ENCODE results near the gene MEP1A. TPM values are rescaled to one million over a fixed set of nuclear protein-coding genes. Genes with fewer than 3 reads are reported as not detected.

The MEP1A gene
- total RNA-seq, 1 donor from 2014 or later: not detected

DNA sequence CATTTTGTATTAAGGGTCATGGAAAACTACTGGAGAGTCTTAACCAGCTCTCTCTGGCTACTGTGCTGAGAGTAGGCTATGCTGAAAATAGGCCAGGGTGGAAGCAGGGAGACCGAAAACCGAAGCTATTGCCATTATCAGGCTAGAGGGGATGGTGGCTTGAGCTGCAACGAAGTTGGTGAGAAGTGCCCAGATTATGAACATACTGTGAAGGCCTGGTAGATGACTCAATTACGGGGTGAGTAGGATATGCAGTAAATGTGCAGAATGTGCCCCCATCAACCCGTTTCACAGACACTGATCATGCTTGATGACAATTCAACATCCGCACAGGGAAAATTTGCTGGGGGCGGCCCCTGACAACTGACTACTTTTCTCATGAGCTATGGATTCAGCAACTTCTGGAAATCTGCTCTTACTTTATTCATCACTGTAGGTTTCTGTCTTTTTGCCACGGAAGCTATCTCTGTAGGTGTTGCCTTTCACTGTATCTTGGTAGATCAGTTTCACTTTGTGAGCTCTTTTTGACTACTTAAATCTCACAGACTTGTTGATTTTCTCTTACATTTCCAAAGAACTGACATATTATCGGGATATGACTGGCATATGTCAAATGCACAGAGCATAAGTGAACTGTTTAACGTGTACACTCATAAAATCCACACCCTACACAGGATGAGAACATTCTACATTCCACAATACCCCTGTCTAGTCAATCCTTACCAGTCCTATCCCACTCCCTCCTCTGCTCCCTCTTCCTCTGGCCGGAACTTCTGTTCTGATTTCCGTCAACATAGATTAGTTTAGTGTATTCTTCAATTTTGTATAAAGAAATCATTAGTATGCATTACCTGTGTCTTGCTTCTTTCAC is 15.5 kb upstream of the MEP1A start:
- Mint-ChIP-seq H3K27me3 (ENCODE audit: low read depth) (peaks cover 6% of the 10 kb centered on the region), H3K27ac (ENCODE audit: unreplicated experiment) (no peak overlapping the region), H3K9me3 (ENCODE audit: low read depth) (no peaks in the 10 kb centered on the region), H3K4me1 (ENCODE audit: low read depth) (no peaks in the 10 kb centered on the region), H3K4me3 (ENCODE audit: unreplicated experiment) (no peak overlapping the region), H3K36me3 (ENCODE audit: low read depth) (no peaks in the 10 kb centered on the region)
- no peak for DNase-seq (ENCODE audit: low spot score)
- no peak for TF ChIP-seq CTCF (IDR thresholded peaks at IDR 0.05)

DNA sequence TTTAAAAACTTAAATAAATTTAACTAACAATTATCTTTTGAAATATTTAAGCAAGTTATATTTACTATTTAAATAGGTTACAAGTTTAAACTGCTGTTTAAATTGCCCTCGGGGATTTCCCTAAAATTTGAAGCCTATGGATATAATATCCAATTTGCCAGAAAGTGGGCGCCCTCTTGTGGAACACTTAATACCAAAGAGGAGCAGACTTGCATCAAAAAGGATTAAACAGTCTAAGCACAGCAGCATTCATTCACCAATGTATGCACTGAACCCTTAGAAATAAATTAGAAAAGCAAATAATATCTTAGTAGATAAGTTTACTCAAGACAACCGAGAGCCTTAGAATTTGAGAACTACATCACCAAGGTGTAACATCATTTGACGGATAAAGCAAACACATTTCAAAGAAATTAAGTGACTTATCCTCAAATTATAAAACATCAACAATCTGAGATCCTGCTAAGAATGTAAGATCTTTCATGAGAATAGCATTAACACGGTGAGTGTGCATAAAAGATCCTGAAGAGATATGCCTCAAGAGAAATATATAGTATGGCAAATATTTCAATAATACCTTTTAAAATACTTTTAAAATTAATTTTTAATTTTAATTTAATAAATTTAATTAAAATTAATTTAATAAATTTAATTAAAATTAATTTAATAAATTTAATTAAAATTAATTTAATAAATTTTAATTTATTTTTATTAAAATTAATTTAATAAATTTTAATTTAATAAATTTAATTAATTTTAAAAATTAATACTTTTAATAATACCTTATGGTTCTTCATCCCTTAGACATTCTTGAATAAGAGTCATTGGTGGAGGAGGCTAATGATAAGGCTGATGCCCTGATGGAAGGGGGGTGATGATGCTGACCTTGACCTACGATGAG is 11.5 kb upstream of the MEP1A start:
- Mint-ChIP-seq H3K4me1 (ENCODE audit: low read depth) (no peaks in the 10 kb centered on the region), H3K27ac (ENCODE audit: unreplicated experiment) (no peak overlapping the region), H3K4me3 (ENCODE audit: unreplicated experiment) (no peak overlapping the region), H3K9me3 (ENCODE audit: low read depth) (peaks cover 2% of the 10 kb centered on the region), H3K36me3 (ENCODE audit: low read depth) (no peaks in the 10 kb centered on the region), H3K27me3 (ENCODE audit: low read depth) (peaks cover 10% of the 10 kb centered on the region)
- no peak for DNase-seq (ENCODE audit: low spot score)
- peak; percentile 92 for TF ChIP-seq CTCF (IDR thresholded peaks at IDR 0.05)

DNA sequence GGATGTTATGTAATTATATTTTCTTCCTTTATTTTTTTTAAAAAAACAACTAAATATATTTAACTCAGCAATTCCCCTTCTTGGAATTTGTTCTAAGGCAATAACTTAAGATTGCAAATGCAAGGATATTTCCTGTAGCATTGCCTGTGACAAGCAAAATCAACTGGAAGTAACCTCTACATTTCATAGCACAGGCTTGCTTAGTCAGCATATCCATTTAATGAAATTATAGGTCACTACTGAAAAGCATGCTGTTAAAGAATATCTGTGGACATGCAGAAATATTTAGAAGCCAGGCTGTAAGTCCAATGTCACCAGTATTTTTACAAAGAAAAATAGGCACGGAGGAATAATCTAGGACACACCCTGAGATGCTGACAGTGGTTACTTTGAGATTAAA is 8.7 kb upstream of the MEP1A start:
- peaks cover 2% of the 10 kb centered on the region for H3K9me3 Mint-ChIP-seq (ENCODE audit: low read depth)
- peaks cover 10% of the 10 kb centered on the region for H3K27me3 Mint-ChIP-seq (ENCODE audit: low read depth)
- H3K27ac Mint-ChIP-seq (ENCODE audit: unreplicated experiment): no peak overlapping the region
- H3K4me1 Mint-ChIP-seq (ENCODE audit: low read depth): no peaks in the 10 kb centered on the region
- TF ChIP-seq CTCF (IDR thresholded peaks at IDR 0.05): no peak
- no peak for DNase-seq (ENCODE audit: low spot score)
- H3K4me3 Mint-ChIP-seq (ENCODE audit: unreplicated experiment): no peak overlapping the region
- no peaks in the 10 kb centered on the region for H3K36me3 Mint-ChIP-seq (ENCODE audit: low read depth)

DNA sequence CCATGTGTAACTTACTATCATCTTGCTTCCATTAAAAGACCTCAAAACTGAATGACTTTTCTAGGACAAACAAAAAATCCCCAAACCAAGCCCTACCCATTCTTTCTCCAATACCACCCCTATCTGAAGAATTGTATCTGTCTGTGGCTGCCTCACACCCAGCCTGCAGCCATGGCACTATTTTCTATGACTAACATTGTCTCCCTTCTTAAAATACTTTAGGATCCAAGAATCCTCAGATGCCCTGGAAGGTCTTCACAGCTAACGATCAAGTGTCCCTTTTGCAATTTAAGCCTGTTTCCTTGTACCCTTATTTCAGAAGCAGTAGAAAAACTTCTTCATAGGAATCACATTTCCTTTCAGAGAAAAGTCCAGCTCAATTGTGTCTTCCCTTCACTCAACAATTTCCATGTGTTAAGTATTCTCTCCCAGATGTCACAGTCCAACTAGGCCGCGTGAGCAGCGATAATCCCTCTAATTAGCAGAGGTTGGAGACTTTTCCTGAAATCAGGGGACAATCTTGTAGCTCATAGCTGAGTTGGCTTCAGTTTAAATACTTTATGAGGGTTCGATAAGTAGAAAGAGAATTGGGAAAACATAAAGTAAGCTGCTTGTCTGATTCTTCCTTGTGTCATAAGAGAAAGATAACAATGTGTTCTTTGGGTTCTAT is 5.2 kb upstream of the MEP1A start:
- Mint-ChIP-seq H3K9me3 (ENCODE audit: low read depth) (peaks cover 2% of the 10 kb centered on the region), H3K27ac (ENCODE audit: unreplicated experiment) (no peak overlapping the region), H3K4me3 (ENCODE audit: unreplicated experiment) (no peak overlapping the region), H3K27me3 (ENCODE audit: low read depth) (peaks cover 7% of the 10 kb centered on the region), H3K36me3 (ENCODE audit: low read depth) (no peaks in the 10 kb centered on the region), H3K4me1 (ENCODE audit: low read depth) (no peaks in the 10 kb centered on the region)
- no peak for TF ChIP-seq CTCF (IDR thresholded peaks at IDR 0.05)
- DNase-seq (ENCODE audit: low spot score): no peak

DNA sequence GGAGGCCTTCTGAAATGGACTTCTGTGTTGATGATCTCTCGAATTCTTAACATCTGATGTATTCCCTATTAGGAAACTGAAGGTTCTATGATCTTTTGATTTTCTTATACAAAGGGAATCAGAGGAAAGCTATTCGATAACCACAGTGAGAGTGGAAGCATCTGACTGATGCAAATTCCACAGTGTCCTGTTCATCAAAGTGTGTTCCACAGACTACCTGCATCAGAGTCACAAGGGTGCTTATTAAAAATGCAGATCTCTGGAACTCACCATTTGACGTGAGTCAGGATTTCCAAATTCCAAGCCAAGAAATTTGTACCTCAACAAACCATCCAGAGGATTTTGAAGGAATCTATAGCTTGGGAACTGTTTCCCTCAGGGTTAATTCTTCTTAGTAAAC is 4.4 kb upstream of the MEP1A start:
- Mint-ChIP-seq H3K9me3 (ENCODE audit: low read depth) (peaks cover 2% of the 10 kb centered on the region), H3K27me3 (ENCODE audit: low read depth) (peaks cover 7% of the 10 kb centered on the region), H3K36me3 (ENCODE audit: low read depth) (no peaks in the 10 kb centered on the region), H3K4me1 (ENCODE audit: low read depth) (no peaks in the 10 kb centered on the region), H3K27ac (ENCODE audit: unreplicated experiment) (no peak overlapping the region), H3K4me3 (ENCODE audit: unreplicated experiment) (no peak overlapping the region)
- TF ChIP-seq CTCF (IDR thresholded peaks at IDR 0.05): no peak
- DNase-seq (ENCODE audit: low spot score): no peak
